ENCODE measurements around the gene SLC24A3.

The SLC24A3 gene

DNA sequence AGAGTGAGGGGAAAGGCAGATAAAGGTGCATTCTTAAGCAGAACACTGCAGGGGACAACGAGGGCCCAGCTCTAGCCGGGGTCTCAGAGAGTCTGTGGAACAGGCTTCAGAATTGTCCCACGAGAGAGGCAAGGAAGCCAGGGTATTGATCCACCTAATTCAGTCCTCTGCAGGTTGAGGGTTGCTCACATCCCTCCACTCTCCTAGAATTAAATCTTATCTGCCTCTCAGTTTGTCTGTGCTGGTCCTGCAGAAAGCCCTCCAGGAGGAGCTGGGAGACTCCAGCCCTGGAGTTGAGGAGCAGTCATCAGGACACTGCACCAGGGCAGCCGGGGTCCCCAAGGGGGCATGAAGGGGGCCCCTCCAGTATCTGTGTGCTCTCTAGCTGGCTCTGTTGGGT is 39.1 kb downstream of the SLC24A3 start:
- Histone ChIP-seq H3K4me1 (ENCODE audit: control insufficient read depth, low read length) (no peaks in the 10 kb centered on the region), H3K79me2 (ENCODE audit: control insufficient read depth, low read length) (no peaks in the 10 kb centered on the region), H3F3A (ENCODE audit: control insufficient read depth, insufficient read depth) (no peaks in the 10 kb centered on the region), H3K4me3 (ENCODE audit: low read length) (no peak overlapping the region), H3K27me3 (ENCODE audit: control insufficient read depth, low read length) (no peaks in the 10 kb centered on the region), H3K4me2 (ENCODE audit: low read length) (no peak overlapping the region), H3K36me3 (ENCODE audit: control insufficient read depth, low read length) (no peaks in the 10 kb centered on the region), H3K27ac (ENCODE audit: low read depth, low read length) (no peak overlapping the region), H3K9me3 (ENCODE audit: control insufficient read depth, insufficient read depth, low read length) (no peaks in the 10 kb centered on the region), H4K20me1 (ENCODE audit: control insufficient read depth, insufficient read depth, low read depth, low read length) (no peaks in the 10 kb centered on the region), H3K9me2 (replicated peaks; ENCODE audit: control insufficient read depth, low read length) (no peaks in the 10 kb centered on the region)
- no peak for TF ChIP-seq EZH2phosphoT487 (IDR thresholded peaks at IDR 0.05; ENCODE audit: borderline replicate concordance, low read length)
- TF ChIP-seq, protein P1, sequence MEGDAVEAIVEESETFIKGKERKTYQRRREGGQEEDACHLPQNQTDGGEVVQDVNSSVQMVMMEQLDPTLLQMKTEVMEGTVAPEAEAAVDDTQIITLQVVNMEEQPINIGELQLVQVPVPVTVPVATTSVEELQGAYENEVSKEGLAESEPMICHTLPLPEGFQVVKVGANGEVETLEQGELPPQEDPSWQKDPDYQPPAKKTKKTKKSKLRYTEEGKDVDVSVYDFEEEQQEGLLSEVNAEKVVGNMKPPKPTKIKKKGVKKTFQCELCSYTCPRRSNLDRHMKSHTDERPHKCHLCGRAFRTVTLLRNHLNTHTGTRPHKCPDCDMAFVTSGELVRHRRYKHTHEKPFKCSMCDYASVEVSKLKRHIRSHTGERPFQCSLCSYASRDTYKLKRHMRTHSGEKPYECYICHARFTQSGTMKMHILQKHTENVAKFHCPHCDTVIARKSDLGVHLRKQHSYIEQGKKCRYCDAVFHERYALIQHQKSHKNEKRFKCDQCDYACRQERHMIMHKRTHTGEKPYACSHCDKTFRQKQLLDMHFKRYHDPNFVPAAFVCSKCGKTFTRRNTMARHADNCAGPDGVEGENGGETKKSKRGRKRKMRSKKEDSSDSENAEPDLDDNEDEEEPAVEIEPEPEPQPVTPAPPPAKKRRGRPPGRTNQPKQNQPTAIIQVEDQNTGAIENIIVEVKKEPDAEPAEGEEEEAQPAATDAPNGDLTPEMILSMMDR (IDR thresholded peaks at IDR 0.05; ENCODE audit: low read depth, low read length, poor library complexity, severe bottlenecking), result no peak

DNA sequence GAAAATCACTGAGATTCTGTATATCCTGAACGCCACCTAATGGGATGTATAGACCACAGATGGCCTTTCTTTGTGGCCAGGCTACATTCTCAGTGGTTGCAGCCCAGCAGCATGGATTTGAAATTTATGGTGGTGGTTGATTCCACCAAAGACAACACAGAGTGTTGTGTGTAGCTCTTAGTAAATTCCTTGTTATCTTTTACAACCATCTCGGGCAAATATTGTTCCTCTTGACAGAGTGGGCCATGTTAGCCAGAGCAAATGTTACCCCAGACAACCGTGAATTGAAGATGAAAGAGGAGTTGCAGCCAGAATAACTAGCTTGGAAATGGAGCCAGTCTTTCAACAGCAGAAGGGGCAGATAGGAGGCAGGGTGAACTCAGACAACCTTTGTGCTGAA is 39.5 kb downstream of the SLC24A3 start:
- TF ChIP-seq EZH2phosphoT487 (IDR thresholded peaks at IDR 0.05; ENCODE audit: borderline replicate concordance, low read length), result no peak
- TF ChIP-seq, protein P1 (IDR thresholded peaks at IDR 0.05; ENCODE audit: low read depth, low read length, poor library complexity, severe bottlenecking), result no peak
- no peak overlapping the region for H3K4me2 ChIP-seq (ENCODE audit: low read length)
- H3K4me3 ChIP-seq (ENCODE audit: low read length), result no peak overlapping the region
- no peaks in the 10 kb centered on the region for H3K9me3 ChIP-seq (ENCODE audit: control insufficient read depth, insufficient read depth, low read length)
- no peak overlapping the region for H3K27ac ChIP-seq (ENCODE audit: low read depth, low read length)
- no peaks in the 10 kb centered on the region for H3K9me2 ChIP-seq (replicated peaks; ENCODE audit: control insufficient read depth, low read length)
- H3K27me3 ChIP-seq (ENCODE audit: control insufficient read depth, low read length), result no peaks in the 10 kb centered on the region
- no peaks in the 10 kb centered on the region for H3K79me2 ChIP-seq (ENCODE audit: control insufficient read depth, low read length)
- H3K4me1 ChIP-seq (ENCODE audit: control insufficient read depth, low read length), result no peaks in the 10 kb centered on the region
- no peaks in the 10 kb centered on the region for H4K20me1 ChIP-seq (ENCODE audit: control insufficient read depth, insufficient read depth, low read depth, low read length)
- H3K36me3 ChIP-seq (ENCODE audit: control insufficient read depth, low read length), result no peaks in the 10 kb centered on the region
- H3F3A ChIP-seq (ENCODE audit: control insufficient read depth, insufficient read depth), result no peaks in the 10 kb centered on the region

DNA sequence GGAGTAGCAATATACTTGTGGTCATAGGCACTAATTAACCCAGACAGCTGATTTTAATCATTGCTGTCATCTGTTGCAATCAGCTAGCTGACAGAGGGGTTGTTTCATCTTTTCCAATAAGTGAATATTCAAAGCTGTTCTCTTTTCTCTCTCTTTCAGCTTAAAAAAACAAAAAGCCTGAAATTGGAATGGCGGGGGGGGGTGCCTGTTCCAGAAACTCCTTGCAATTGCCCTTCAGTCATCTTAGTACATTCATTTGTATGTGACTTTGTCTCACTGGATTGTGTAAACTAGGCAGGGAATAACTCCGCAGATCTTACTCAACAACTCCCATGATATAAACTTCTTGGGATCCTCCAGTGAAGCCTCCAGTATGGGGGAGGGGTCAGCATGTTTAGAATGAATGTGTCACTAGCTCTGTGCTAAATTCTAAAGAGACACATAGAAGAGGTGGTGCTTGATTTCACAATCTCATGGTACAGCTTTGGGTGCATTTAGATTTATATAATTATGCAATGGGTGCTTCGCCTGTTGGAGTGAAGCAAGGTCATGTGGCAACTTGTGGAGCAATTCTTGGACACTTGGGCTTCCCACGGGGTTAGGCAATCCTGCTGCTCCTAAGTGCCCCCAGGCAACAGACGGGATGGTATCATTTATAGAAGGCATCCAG is 40.1 kb downstream of the SLC24A3 start:
- H3K79me2 ChIP-seq (ENCODE audit: control insufficient read depth, low read length), result no peaks in the 10 kb centered on the region
- TF ChIP-seq EZH2phosphoT487 (IDR thresholded peaks at IDR 0.05; ENCODE audit: borderline replicate concordance, low read length), result no peak
- TF ChIP-seq, protein P1 (IDR thresholded peaks at IDR 0.05; ENCODE audit: low read depth, low read length, poor library complexity, severe bottlenecking), result no peak
- no peaks in the 10 kb centered on the region for H3K9me2 ChIP-seq (replicated peaks; ENCODE audit: control insufficient read depth, low read length)
- no peaks in the 10 kb centered on the region for H3K4me1 ChIP-seq (ENCODE audit: control insufficient read depth, low read length)
- H3K9me3 ChIP-seq (ENCODE audit: control insufficient read depth, insufficient read depth, low read length), result no peaks in the 10 kb centered on the region
- H3K27me3 ChIP-seq (ENCODE audit: control insufficient read depth, low read length), result no peaks in the 10 kb centered on the region
- no peak overlapping the region for H3K4me3 ChIP-seq (ENCODE audit: low read length)
- no peaks in the 10 kb centered on the region for H4K20me1 ChIP-seq (ENCODE audit: control insufficient read depth, insufficient read depth, low read depth, low read length)
- H3K36me3 ChIP-seq (ENCODE audit: control insufficient read depth, low read length), result no peaks in the 10 kb centered on the region
- no peak overlapping the region for H3K4me2 ChIP-seq (ENCODE audit: low read length)
- H3F3A ChIP-seq (ENCODE audit: control insufficient read depth, insufficient read depth), result no peaks in the 10 kb centered on the region
- no peak overlapping the region for H3K27ac ChIP-seq (ENCODE audit: low read depth, low read length)

Data from DOHH2 (cell line).